ENCODE measurements around the gene RDH13.
"Not testable (repeated sequence)": the region's sequence is repeated elsewhere in the genome, so short reads cannot be mapped to it uniquely, and the experiment has no call there.

The RDH13 gene

GRCh38 chr19:55063492-55063843 is 520 bp upstream of the RDH13 start:
- no peak overlapping the region for H3K4ac ChIP-seq (ENCODE audit: low read length)
- no peaks in the 10 kb centered on the region for H3K9me3 ChIP-seq (replicated peaks in 1 of 2; ENCODE audit: control insufficient read depth in 2 of 2, insufficient read depth in 1 of 2, low read depth in 1 of 2, low read length in 2 of 2)
- peak overlapping the region in 1 of 2 donors; percentile 83 for H3K4me3 ChIP-seq (ENCODE audit: low read length in 2 of 2)

DNA sequence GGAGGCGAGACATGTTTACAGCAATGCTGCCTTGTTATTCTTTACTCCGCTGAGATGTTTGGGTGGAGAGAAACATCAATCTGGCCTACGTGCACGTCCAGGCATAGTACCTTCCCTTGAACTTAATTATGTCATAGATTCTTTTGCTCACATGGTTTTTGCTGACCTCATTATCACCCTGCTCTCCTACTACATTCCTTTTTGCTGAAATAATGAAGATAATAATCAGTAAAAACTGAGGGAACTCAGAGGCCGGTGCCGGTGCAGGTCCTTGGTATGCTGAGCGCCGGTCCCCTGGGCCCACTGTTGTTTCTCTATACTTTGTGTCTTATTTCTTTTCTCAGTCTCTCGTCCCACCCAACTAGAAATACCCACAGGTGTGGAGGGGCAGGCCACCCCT is 2.7 kb downstream of the RDH13 start:
- not testable (repeated sequence) for DNase-seq (ENCODE audit: low spot score)

More at GRCh38 chr19:55063492-55063843, 520 bp upstream of the RDH13 start:
- H3K27ac ChIP-seq (replicated peaks; ENCODE audit: low read length), result no peak overlapping the region
- no peak overlapping the region for H3K9ac ChIP-seq (ENCODE audit: low read depth, low read length, poor library complexity)
- no peak overlapping the region for H2BK12ac ChIP-seq (ENCODE audit: low read length)
- H2BK15ac ChIP-seq (ENCODE audit: low read length), result peak overlapping the region; percentile 49
- WGBS, 2 donors (ENCODE audit: extremely low coverage in 2 of 2, insufficient read length in 2 of 2, insufficient replicate concordance in 1 of 2), result no CpG with 5 or more reads among the region's 3 CpGs
- H2BK120ac ChIP-seq (ENCODE audit: low read depth, low read length), result no peak overlapping the region
- no peak overlapping the region for H4K8ac ChIP-seq (ENCODE audit: low read depth, low read length)
- peak overlapping the region; percentile 23 for H3K4me2 ChIP-seq (ENCODE audit: insufficient read depth, low read length, poor library complexity, severe bottlenecking)
- H3K79me1 ChIP-seq (ENCODE audit: low read depth, low read length), result peaks cover 6% of the 10 kb centered on the region
- H4K91ac ChIP-seq (ENCODE audit: low read depth, low read length, poor library complexity), result no peak overlapping the region
- no peak overlapping the region for H2BK5ac ChIP-seq (ENCODE audit: low read length)
- no peak for DNase-seq (ENCODE audit: low spot score)
- peak overlapping the region; percentile 37 for H2AK5ac ChIP-seq (ENCODE audit: low read depth, low read length)
- no peaks in the 10 kb centered on the region for H3K4me1 ChIP-seq (ENCODE audit: control insufficient read depth in 2 of 2, insufficient read depth in 1 of 2, low read depth in 1 of 2, low read length in 2 of 2)
- H3K27me3 ChIP-seq (ENCODE audit: control insufficient read depth in 3 of 3, insufficient read depth in 3 of 3, low read depth in 1 of 3, low read length in 3 of 3), result peaks cover 0 to 32% (median 27%) of the 10 kb centered on the region in 3 experiments
- H3K18ac ChIP-seq (ENCODE audit: low read length), result peak overlapping the region; percentile 64
- H3K23ac ChIP-seq (ENCODE audit: low read depth, low read length, poor library complexity), result no peak overlapping the region
- H2AFZ ChIP-seq (ENCODE audit: low read length), result peak overlapping the region; percentile 41
- H3K36me3 ChIP-seq (replicated peaks in 1 of 2; ENCODE audit: control insufficient read depth in 2 of 2, insufficient read depth in 2 of 2, low read length in 2 of 2), result peaks cover 0 to 8% of the 10 kb centered on the region in 2 donors
- no peak overlapping the region for H3K14ac ChIP-seq (ENCODE audit: low read length)

GRCh38 chr19:55058781-55059610 is 4.0 kb downstream of the RDH13 start:
- Histone ChIP-seq H3K9ac (ENCODE audit: low read depth, low read length, poor library complexity) (no peak overlapping the region), H4K8ac (ENCODE audit: low read depth, low read length) (no peak overlapping the region), H3K27me3 (ENCODE audit: control insufficient read depth in 3 of 3, insufficient read depth in 3 of 3, low read depth in 1 of 3, low read length in 3 of 3) (peaks cover 0 to 6% (median 0%) of the 10 kb centered on the region in 3 experiments), H3K4ac (ENCODE audit: low read length) (no peak overlapping the region), H4K91ac (ENCODE audit: low read depth, low read length, poor library complexity) (no peak overlapping the region), H2BK15ac (ENCODE audit: low read length) (no peak overlapping the region), H2BK120ac (ENCODE audit: low read depth, low read length) (no peak overlapping the region), H3K9me3 (replicated peaks in 1 of 2; ENCODE audit: control insufficient read depth in 2 of 2, insufficient read depth in 1 of 2, low read depth in 1 of 2, low read length in 2 of 2) (peaks cover 0 to 6% of the 10 kb centered on the region in 2 donors), H3K4me3 (ENCODE audit: low read length in 2 of 2) (no peak overlapping the region), H3K36me3 (replicated peaks in 1 of 2; ENCODE audit: control insufficient read depth in 2 of 2, insufficient read depth in 2 of 2, low read length in 2 of 2) (peaks cover 5 to 47% of the 10 kb centered on the region in 2 donors), H3K23ac (ENCODE audit: low read depth, low read length, poor library complexity) (no peak overlapping the region), H3K14ac (ENCODE audit: low read length) (no peak overlapping the region), H3K4me1 (ENCODE audit: control insufficient read depth in 2 of 2, insufficient read depth in 1 of 2, low read depth in 1 of 2, low read length in 2 of 2) (no peaks in the 10 kb centered on the region), H2BK5ac (ENCODE audit: low read length) (no peak overlapping the region), H3K27ac (replicated peaks; ENCODE audit: low read length) (no peak overlapping the region), H3K4me2 (ENCODE audit: insufficient read depth, low read length, poor library complexity, severe bottlenecking) (no peak overlapping the region), H3K79me1 (ENCODE audit: low read depth, low read length) (peaks cover 6% of the 10 kb centered on the region), H2BK12ac (ENCODE audit: low read length) (no peak overlapping the region), H2AK5ac (ENCODE audit: low read depth, low read length) (no peak overlapping the region), H2AFZ (ENCODE audit: low read length) (no peak overlapping the region), H3K18ac (ENCODE audit: low read length) (no peak overlapping the region)
- DNase-seq (ENCODE audit: low spot score), result no peak
- WGBS, 2 donors (ENCODE audit: extremely low coverage in 2 of 2, insufficient read length in 2 of 2, insufficient replicate concordance in 1 of 2), result no CpG with 5 or more reads among the region's 23 CpGs

More for the DNA sequence above, 2.7 kb downstream of the RDH13 start:
- not testable (repeated sequence) for H2AK5ac ChIP-seq (ENCODE audit: low read depth, low read length); H2BK120ac ChIP-seq (ENCODE audit: low read depth, low read length); H3K4ac ChIP-seq (ENCODE audit: low read length); H3K4me2 ChIP-seq (ENCODE audit: insufficient read depth, low read length, poor library complexity, severe bottlenecking); H2BK5ac ChIP-seq (ENCODE audit: low read length); H2BK15ac ChIP-seq (ENCODE audit: low read length); H4K8ac ChIP-seq (ENCODE audit: low read depth, low read length); H3K4me1 ChIP-seq (ENCODE audit: control insufficient read depth in 2 of 2, insufficient read depth in 1 of 2, low read depth in 1 of 2, low read length in 2 of 2); H3K4me3 ChIP-seq (ENCODE audit: low read length in 2 of 2); H2AFZ ChIP-seq (ENCODE audit: low read length); H3K27ac ChIP-seq (replicated peaks; ENCODE audit: low read length); H2BK12ac ChIP-seq (ENCODE audit: low read length); H3K23ac ChIP-seq (ENCODE audit: low read depth, low read length, poor library complexity); H3K9me3 ChIP-seq (replicated peaks in 1 of 2; ENCODE audit: control insufficient read depth in 2 of 2, insufficient read depth in 1 of 2, low read depth in 1 of 2, low read length in 2 of 2); H3K79me1 ChIP-seq (ENCODE audit: low read depth, low read length); H4K91ac ChIP-seq (ENCODE audit: low read depth, low read length, poor library complexity); H3K18ac ChIP-seq (ENCODE audit: low read length); H3K14ac ChIP-seq (ENCODE audit: low read length); H3K9ac ChIP-seq (ENCODE audit: low read depth, low read length, poor library complexity); H3K27me3 ChIP-seq (ENCODE audit: control insufficient read depth in 3 of 3, insufficient read depth in 3 of 3, low read depth in 1 of 3, low read length in 3 of 3)
- no CpG with 5 or more reads among the region's 9 CpGs for WGBS, 2 donors (ENCODE audit: extremely low coverage in 2 of 2, insufficient read length in 2 of 2, insufficient replicate concordance in 1 of 2)
- H3K36me3 ChIP-seq (replicated peaks in 1 of 2; ENCODE audit: control insufficient read depth in 2 of 2, insufficient read depth in 2 of 2, low read length in 2 of 2), result peaks cover 4 to 37% of the 10 kb centered on the region in 2 donors

- no peak overlapping the region for H2BK120ac ChIP-seq (ENCODE audit: low read depth, low read length)
- no peak overlapping the region for H4K91ac ChIP-seq (ENCODE audit: low read depth, low read length, poor library complexity)
- H2AFZ ChIP-seq (ENCODE audit: low read length), result no peak overlapping the region
- no peak for DNase-seq (ENCODE audit: low spot score)
- H3K4ac ChIP-seq (ENCODE audit: low read length), result no peak overlapping the region
- H3K79me1 ChIP-seq (ENCODE audit: low read depth, low read length), result no peaks in the 10 kb centered on the region
- WGBS, 2 donors (ENCODE audit: extremely low coverage in 2 of 2, insufficient read length in 2 of 2, insufficient replicate concordance in 1 of 2), result no CpG with 5 or more reads among the region's 9 CpGs
- H3K4me3 ChIP-seq (ENCODE audit: low read length in 2 of 2), result no peak overlapping the region
- no peak overlapping the region for H3K23ac ChIP-seq (ENCODE audit: low read depth, low read length, poor library complexity)
- H3K36me3 ChIP-seq (replicated peaks in 1 of 2; ENCODE audit: control insufficient read depth in 2 of 2, insufficient read depth in 2 of 2, low read length in 2 of 2), result peaks cover 9 to 58% of the 10 kb centered on the region in 2 donors
- H2AK5ac ChIP-seq (ENCODE audit: low read depth, low read length), result no peak overlapping the region
- H3K27ac ChIP-seq (replicated peaks; ENCODE audit: low read length), result no peak overlapping the region
- no peak overlapping the region for H2BK15ac ChIP-seq (ENCODE audit: low read length)
- H3K9ac ChIP-seq (ENCODE audit: low read depth, low read length, poor library complexity), result no peak overlapping the region
- peaks cover 0 to 6% of the 10 kb centered on the region in 2 donors for H3K9me3 ChIP-seq (replicated peaks in 1 of 2; ENCODE audit: control insufficient read depth in 2 of 2, insufficient read depth in 1 of 2, low read depth in 1 of 2, low read length in 2 of 2)
- H4K8ac ChIP-seq (ENCODE audit: low read depth, low read length), result no peak overlapping the region
- no peak overlapping the region for H3K14ac ChIP-seq (ENCODE audit: low read length)
- no peak overlapping the region for H2BK5ac ChIP-seq (ENCODE audit: low read length)
- no peaks in the 10 kb centered on the region for H3K27me3 ChIP-seq (ENCODE audit: control insufficient read depth in 3 of 3, insufficient read depth in 3 of 3, low read depth in 1 of 3, low read length in 3 of 3)
- no peak overlapping the region for H3K4me2 ChIP-seq (ENCODE audit: insufficient read depth, low read length, poor library complexity, severe bottlenecking)
- no peak overlapping the region for H3K18ac ChIP-seq (ENCODE audit: low read length)
- no peaks in the 10 kb centered on the region for H3K4me1 ChIP-seq (ENCODE audit: control insufficient read depth in 2 of 2, insufficient read depth in 1 of 2, low read depth in 1 of 2, low read length in 2 of 2)
- H2BK12ac ChIP-seq (ENCODE audit: low read length), result no peak overlapping the region
Measured at GRCh38 chr19:55056827-55057226, 6.1 kb downstream of the RDH13 start.
